IPS-15b (cell line): ENCODE measurements around the gene CNOT6L.

Source experiments
- H3K27me3 ChIP-seq: one replicate; pipeline ENCODE4 v1.6.1; 2013; ENCODE audit warnings: low read length; ENCODE audit not compliant: control insufficient read depth, insufficient read depth
- H3K36me3 ChIP-seq: one replicate; pipeline ENCODE4 v1.6.1; 2013; ENCODE audit warnings: low read length; ENCODE audit not compliant: control insufficient read depth, insufficient read depth
- H3K4me1 ChIP-seq: one replicate; pipeline ENCODE4 v1.6.1; 2013; ENCODE audit warnings: mild to moderate bottlenecking, low read length; ENCODE audit not compliant: control insufficient read depth, insufficient read depth
- H3K4me3 ChIP-seq: one replicate; pipeline ENCODE4 v1.5.1; 2013; ENCODE audit warnings: low read depth, low read length
- H3K9ac ChIP-seq: one replicate; pipeline ENCODE4 v1.6.1; 2013; ENCODE audit warnings: low read depth, mild to moderate bottlenecking, low read length
- H3K9me3 ChIP-seq: one replicate; pipeline ENCODE4 v1.6.1; 2013; ENCODE audit warnings: mild to moderate bottlenecking, low read length; ENCODE audit not compliant: control insufficient read depth, insufficient read depth

Gene CNOT6L

GRCh38 chr4:77819404-77819842, 255 bp upstream of the CNOT6L start:
- H3K4me3 ChIP-seq = peak overlapping the region; percentile 88
- no peaks in the 10 kb centered on the region for H3K9me3 ChIP-seq
- H3K27me3 ChIP-seq = peaks cover 8% of the 10 kb centered on the region
- peaks cover 4% of the 10 kb centered on the region for H3K4me1 ChIP-seq
- peak overlapping the region; percentile 75 for H3K9ac ChIP-seq
- H3K36me3 ChIP-seq = no peaks in the 10 kb centered on the region

- H3K27me3 ChIP-seq = peaks cover 8% of the 10 kb centered on the region
- H3K4me1 ChIP-seq = peaks cover 4% of the 10 kb centered on the region
- H3K9me3 ChIP-seq = no peaks in the 10 kb centered on the region
- peak overlapping the region; percentile 51 for H3K9ac ChIP-seq
- H3K36me3 ChIP-seq = no peaks in the 10 kb centered on the region
- peak overlapping the region; percentile 88 for H3K4me3 ChIP-seq
These were observed 1.0 kb downstream of the CNOT6L start for GRCh38 chr4:77818073-77818601.

GRCh38 chr4:77817304-77818072, 1.7 kb downstream of the CNOT6L start:
- H3K4me3 ChIP-seq = peak overlapping the region; percentile 88
- H3K27me3 ChIP-seq = peaks cover 8% of the 10 kb centered on the region
- H3K9me3 ChIP-seq = no peaks in the 10 kb centered on the region
- no peak overlapping the region for H3K9ac ChIP-seq
- H3K36me3 ChIP-seq = no peaks in the 10 kb centered on the region
- H3K4me1 ChIP-seq = peaks cover 4% of the 10 kb centered on the region

GRCh38 chr4:77816546-77816945, 2.6 kb downstream of the CNOT6L start:
- Histone ChIP-seq H3K27me3 (peaks cover 7% of the 10 kb centered on the region), H3K4me1 (peaks cover 4% of the 10 kb centered on the region), H3K4me3 (no peak overlapping the region), H3K9ac (no peak overlapping the region), H3K36me3 (no peaks in the 10 kb centered on the region), H3K9me3 (no peaks in the 10 kb centered on the region)

- Histone ChIP-seq H3K27me3 (no peaks in the 10 kb centered on the region), H3K9me3 (no peaks in the 10 kb centered on the region), H3K36me3 (no peaks in the 10 kb centered on the region), H3K4me3 (no peak overlapping the region), H3K9ac (no peak overlapping the region), H3K4me1 (peaks cover 4% of the 10 kb centered on the region)
These were observed 3.5 kb downstream of the CNOT6L start for GRCh38 chr4:77815636-77816035.

GRCh38 chr4:77805840-77806239, 13.3 kb downstream of the CNOT6L start:
- Histone ChIP-seq H3K27me3 (no peaks in the 10 kb centered on the region), H3K36me3 (no peaks in the 10 kb centered on the region), H3K4me3 (no peak overlapping the region), H3K9ac (no peak overlapping the region), H3K4me1 (peaks cover 5% of the 10 kb centered on the region), H3K9me3 (no peaks in the 10 kb centered on the region)

- H3K4me1 ChIP-seq = peaks cover 8% of the 10 kb centered on the region
- H3K27me3 ChIP-seq = no peaks in the 10 kb centered on the region
- no peaks in the 10 kb centered on the region for H3K9me3 ChIP-seq
- H3K36me3 ChIP-seq = no peaks in the 10 kb centered on the region
- no peak overlapping the region for H3K4me3 ChIP-seq
- H3K9ac ChIP-seq = no peak overlapping the region
These were observed 14.7 kb downstream of the CNOT6L start for GRCh38 chr4:77804471-77804870.

- H3K27me3 ChIP-seq = no peaks in the 10 kb centered on the region
- H3K4me3 ChIP-seq = no peak overlapping the region
- H3K4me1 ChIP-seq = peaks cover 8% of the 10 kb centered on the region
- H3K36me3 ChIP-seq = no peaks in the 10 kb centered on the region
- H3K9ac ChIP-seq = no peak overlapping the region
- no peaks in the 10 kb centered on the region for H3K9me3 ChIP-seq
These were observed 16.8 kb downstream of the CNOT6L start for GRCh38 chr4:77802402-77802801.

GRCh38 chr4:77801260-77801608, 17.9 kb downstream of the CNOT6L start:
- H3K9me3 ChIP-seq = no peaks in the 10 kb centered on the region
- H3K36me3 ChIP-seq = no peaks in the 10 kb centered on the region
- H3K4me1 ChIP-seq = peaks cover 8% of the 10 kb centered on the region
- no peak overlapping the region for H3K9ac ChIP-seq
- no peaks in the 10 kb centered on the region for H3K27me3 ChIP-seq
- H3K4me3 ChIP-seq = no peak overlapping the region

GRCh38 chr4:77800483-77801259, 18.5 kb downstream of the CNOT6L start:
- no peaks in the 10 kb centered on the region for H3K27me3 ChIP-seq

GRCh38 chr4:77800077-77800476, 19.1 kb downstream of the CNOT6L start:
- Histone ChIP-seq H3K9ac (no peak overlapping the region), H3K27me3 (no peaks in the 10 kb centered on the region), H3K4me1 (peaks cover 8% of the 10 kb centered on the region), H3K36me3 (no peaks in the 10 kb centered on the region), H3K9me3 (no peaks in the 10 kb centered on the region), H3K4me3 (no peak overlapping the region)

More at GRCh38 chr4:77800483-77801259, 18.5 kb downstream of the CNOT6L start:
- H3K9ac ChIP-seq = no peak overlapping the region
- H3K4me1 ChIP-seq = peaks cover 8% of the 10 kb centered on the region
- no peaks in the 10 kb centered on the region for H3K9me3 ChIP-seq
- H3K4me3 ChIP-seq = no peak overlapping the region
- H3K36me3 ChIP-seq = no peaks in the 10 kb centered on the region

GRCh38 chr4:77798385-77798784, 20.8 kb downstream of the CNOT6L start:
- H3K9me3 ChIP-seq = no peaks in the 10 kb centered on the region
- no peaks in the 10 kb centered on the region for H3K36me3 ChIP-seq
- no peaks in the 10 kb centered on the region for H3K27me3 ChIP-seq
- no peak overlapping the region for H3K9ac ChIP-seq
- H3K4me1 ChIP-seq = peaks cover 8% of the 10 kb centered on the region
- H3K4me3 ChIP-seq = no peak overlapping the region
